H54 (cell line): ENCODE data around the gene HEATR5A.
"Not testable (repeated sequence)": the region's sequence is repeated elsewhere in the genome, so short reads cannot be mapped to it uniquely, and the experiment has no call there.

Experiments used
- DNase-seq: peaks from one replicate; pipeline ENCODE4 v3.0.0; 2011; ENCODE audit warnings: low spot score, mixed read lengths; ENCODE audit not compliant: insufficient read length
- FAIRE-seq: peaks from 3 replicates; lab custom pipeline; 2011; peaks lifted over from hg19 to GRCh38; lab: Jason Lieb, UNC
- POLR2A ChIP-seq: IDR thresholded peaks from 2 replicates; pipeline ENCODE4 v1.6.1; 2011; ENCODE audit warnings: low read depth, mild to moderate bottlenecking, low read length

Gene HEATR5A

GRCh38 chr14:31389946-31390345, 30.4 kb downstream of the HEATR5A start:
- TF ChIP-seq POLR2A = no peak
- no peak for DNase-seq
- no peak for FAIRE-seq

- DNase-seq (no peak), FAIRE-seq (no peak)
- no peak for TF ChIP-seq POLR2A
Observed at GRCh38 chr14:31388687-31389413, 31.5 kb downstream of the HEATR5A start.

- no peak for TF ChIP-seq POLR2A
- FAIRE-seq = no peak
Observed at GRCh38 chr14:31387091-31387490, 33.3 kb downstream of the HEATR5A start.

GRCh38 chr14:31386271-31386670, 34.1 kb downstream of the HEATR5A start:
- DNase-seq (no peak), FAIRE-seq (no peak)
- no peak for TF ChIP-seq POLR2A

More at GRCh38 chr14:31387091-31387490, 33.3 kb downstream of the HEATR5A start:
- DNase-seq = no peak

DNA sequence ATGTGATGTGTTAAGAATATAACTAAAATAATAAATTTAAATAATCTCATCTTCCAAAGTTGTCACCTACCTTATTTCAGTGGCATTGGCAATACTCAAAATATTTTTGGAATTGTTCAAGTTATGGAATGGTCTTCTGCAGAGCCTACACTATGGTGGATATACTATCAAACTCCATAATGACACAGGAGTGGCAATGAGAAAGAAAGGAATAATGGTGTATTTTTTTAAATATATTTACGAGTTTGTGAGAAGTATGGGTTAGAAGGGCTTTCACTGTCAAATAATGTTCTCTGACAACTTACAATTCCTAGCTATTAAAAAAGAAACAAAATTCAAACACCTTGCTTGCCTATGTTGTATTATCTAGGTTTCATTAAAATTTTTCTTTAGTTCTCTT, 38.1 kb downstream of the HEATR5A start:
- no peak for DNase-seq
- no peak for FAIRE-seq
- TF ChIP-seq POLR2A = no peak

DNA sequence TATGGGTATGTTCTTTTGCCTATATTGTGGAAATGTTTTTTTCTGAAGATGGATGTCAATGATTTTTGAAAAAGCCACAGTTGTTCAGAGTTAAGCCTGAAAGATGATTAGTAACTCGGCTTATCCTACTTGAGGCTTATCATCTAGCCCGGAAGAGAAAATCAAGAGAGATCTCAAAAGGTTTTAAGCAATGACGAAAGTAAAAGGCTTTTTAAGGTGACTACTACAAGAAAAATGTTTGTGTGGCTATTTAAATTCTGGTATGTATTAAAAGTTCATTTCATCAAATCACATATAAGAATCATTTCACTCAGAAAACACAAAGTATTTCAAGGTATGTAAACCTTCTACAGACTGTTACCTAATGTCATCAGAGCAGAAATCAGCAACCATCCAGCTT, 40.2 kb downstream of the HEATR5A start:
- no peak for DNase-seq
- FAIRE-seq = no peak
- no peak for TF ChIP-seq POLR2A

- not testable (repeated sequence) for FAIRE-seq, DNase-seq
Observed at GRCh38 chr14:31379125-31379947, 41.0 kb downstream of the HEATR5A start.

GRCh38 chr14:31377433-31377832, 42.9 kb downstream of the HEATR5A start:
- DNase-seq (no peak), FAIRE-seq (no peak)
- TF ChIP-seq POLR2A = no peak

- no peak for FAIRE-seq
- no peak for DNase-seq
- no peak for TF ChIP-seq POLR2A
Observed at GRCh38 chr14:31371646-31372045, 48.7 kb downstream of the HEATR5A start.

- no peak for TF ChIP-seq POLR2A
- no peak for DNase-seq
- no peak for FAIRE-seq
Observed at GRCh38 chr14:31363331-31364073, 56.8 kb downstream of the HEATR5A start.

DNA sequence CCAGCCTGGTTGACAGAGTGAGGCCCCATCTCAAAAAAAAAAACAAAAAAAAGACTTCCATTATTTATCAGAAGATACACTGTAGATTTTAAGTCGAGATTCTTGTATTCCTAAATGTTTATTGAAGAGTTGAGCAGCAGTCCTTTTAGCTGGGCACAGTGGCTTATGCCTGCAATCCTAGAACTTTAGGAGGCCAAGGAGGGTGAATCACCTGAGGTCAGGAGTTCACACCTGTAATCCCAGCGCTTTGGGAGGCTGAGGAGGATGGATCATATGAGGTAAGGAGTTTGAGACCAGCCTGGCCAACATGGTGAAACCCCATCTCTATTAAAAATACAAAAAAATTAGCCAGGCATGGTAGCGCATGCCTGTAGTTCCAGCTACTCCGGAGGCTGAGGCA, 57.6 kb downstream of the HEATR5A start:
- TF ChIP-seq POLR2A = no peak
- FAIRE-seq (no peak), DNase-seq (no peak)

DNA sequence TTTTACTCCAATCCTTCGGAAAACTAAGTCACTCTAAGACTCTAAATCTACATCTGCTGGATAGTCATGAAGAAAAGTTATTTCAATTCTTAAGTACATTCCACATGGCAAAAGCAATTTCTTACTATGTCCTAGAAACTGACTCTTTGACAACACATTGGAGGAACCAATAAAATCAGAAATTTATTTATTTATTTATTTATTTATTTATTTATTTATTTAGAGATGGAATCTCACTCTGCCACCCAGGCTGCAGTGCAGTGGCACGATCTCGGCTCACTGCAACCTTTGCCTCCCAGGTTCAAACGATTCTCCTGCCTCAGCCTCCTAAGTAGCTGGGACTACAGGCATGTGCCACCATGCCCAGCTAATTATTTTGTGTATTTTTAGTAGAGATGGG, 58.6 kb downstream of the HEATR5A start:
- DNase-seq, FAIRE-seq: not testable (repeated sequence)

DNA sequence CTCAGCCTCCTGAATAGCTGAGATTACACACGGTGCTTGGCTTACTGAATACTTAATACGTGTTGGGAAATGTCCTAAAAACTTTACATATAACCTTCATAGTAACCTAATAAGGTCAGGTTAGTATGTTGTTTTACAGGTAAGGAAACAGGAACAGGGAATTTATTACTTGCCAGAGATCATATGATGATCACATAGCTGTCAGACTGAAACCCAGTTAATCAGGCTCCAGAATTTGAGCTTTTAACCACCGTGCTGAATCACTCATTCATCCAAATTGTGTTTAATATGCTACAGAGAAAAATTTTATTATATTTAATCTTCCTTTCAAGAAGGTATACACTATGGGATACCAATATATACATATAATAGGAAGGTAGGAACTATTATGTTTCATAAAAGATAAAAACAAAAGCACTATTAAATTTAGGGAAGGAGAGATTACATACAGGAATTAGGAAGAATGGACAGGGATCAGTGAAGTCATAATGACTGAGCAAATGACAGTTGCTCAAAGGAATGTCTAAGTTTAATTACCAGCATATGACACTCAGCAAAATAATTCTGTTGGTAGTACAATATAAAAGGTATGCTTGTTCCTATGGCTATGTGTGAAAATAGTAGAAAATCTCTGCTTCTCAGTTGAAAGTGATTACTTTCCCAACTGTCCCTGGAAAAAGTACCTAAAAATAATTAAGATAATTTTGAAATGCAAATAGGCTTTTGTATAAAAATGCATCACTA, 59.3 kb downstream of the HEATR5A start:
- DNase-seq (peak; percentile 4), FAIRE-seq (peak; percentile 62)
- TF ChIP-seq POLR2A = no peak
